Measurements from ENCODE around the gene SLC9B2. TPM values are rescaled to one million over a fixed set of nuclear protein-coding genes. Genes with fewer than 3 reads are reported as not detected.

SLC9B2 gene, protein sequence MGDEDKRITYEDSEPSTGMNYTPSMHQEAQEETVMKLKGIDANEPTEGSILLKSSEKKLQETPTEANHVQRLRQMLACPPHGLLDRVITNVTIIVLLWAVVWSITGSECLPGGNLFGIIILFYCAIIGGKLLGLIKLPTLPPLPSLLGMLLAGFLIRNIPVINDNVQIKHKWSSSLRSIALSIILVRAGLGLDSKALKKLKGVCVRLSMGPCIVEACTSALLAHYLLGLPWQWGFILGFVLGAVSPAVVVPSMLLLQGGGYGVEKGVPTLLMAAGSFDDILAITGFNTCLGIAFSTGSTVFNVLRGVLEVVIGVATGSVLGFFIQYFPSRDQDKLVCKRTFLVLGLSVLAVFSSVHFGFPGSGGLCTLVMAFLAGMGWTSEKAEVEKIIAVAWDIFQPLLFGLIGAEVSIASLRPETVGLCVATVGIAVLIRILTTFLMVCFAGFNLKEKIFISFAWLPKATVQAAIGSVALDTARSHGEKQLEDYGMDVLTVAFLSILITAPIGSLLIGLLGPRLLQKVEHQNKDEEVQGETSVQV
- total RNA-seq = 6.1 TPM

DNA sequence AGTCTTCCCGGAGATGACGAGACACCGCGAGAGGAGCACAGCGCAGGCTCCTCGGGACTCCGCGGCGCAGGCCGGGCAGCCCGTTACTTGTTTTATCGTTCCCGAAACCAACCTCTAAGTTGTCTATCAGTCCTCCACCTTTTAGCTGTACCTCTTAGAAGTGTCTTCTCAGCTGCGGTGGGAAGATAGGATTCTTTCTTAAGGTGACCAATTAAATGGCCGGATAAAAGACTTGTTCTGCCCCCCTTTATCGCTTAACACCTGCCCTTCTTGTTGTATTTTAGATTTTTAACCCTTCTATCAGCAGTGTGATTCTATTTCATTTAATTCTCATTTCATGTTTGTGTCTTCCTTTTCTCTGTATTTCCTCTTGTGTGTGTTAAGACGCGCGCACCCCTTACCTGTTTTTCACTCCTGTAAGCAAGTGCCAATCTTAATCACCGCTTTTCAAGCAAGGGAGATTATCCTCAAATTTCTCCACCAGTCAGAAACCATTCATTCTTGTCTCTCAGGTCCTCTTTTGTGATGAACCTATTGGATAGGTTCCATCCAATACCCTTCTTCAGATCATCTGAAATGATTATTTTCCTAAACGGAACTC lies at the start of gene SLC9B2:
Gene SLC9B2, minus strand, starts transcription at position 15 of the 601 bp plus-strand sequence. CDS start 9,211 bp downstream, outside the sequence.
- no peak for ATAC-seq

DNA sequence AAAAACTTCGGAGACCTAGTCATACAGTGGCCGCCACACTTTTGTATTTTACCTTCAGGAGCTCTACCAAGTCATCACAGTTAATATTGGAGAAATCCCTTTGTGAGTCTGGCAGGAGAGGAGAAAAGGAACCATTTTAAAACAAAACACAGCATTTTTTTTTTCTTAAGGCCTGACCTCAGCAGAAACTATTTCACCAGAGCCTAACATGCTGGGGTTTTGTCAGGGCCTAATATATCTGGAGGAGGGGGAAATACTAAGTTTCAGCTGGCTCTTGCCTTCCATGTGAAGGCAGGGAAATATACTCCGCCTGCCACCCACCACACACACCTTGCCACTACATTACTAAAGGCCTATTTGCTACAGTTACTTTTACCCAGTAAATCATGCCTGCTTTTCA lies 49.6 kb upstream of the SLC9B2 start:
- no peak for ATAC-seq

GRCh38 chr4:103123114-103123513 lies 46.6 kb upstream of the SLC9B2 start:
- ATAC-seq = no peak

- ATAC-seq = no peak
Observed at GRCh38 chr4:103118166-103118565, 41.6 kb upstream of the SLC9B2 start.

DNA sequence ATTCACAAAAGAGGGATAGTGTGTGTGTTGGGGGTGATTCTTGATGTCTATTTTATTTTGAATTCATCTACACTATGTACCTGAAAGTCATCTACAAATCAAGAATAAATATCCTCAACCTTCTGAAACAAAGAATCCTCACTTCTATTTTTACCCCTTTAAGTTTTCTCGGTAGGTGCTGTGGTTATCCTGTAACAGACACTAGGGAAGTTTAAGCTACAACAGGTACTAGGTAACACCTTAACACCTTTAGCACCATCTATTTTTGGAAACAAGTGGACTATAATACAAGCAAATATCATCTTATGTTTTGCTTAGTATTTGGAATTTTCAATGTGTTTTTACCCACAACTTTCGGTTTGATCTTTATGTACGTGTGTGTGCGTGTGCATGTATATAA lies 35.0 kb upstream of the SLC9B2 start:
- no peak for ATAC-seq

- ATAC-seq = no peak
Observed at GRCh38 chr4:103108542-103108941, 32.0 kb upstream of the SLC9B2 start.

- ATAC-seq = no peak
Observed at GRCh38 chr4:103105558-103106356, 29.2 kb upstream of the SLC9B2 start.

DNA sequence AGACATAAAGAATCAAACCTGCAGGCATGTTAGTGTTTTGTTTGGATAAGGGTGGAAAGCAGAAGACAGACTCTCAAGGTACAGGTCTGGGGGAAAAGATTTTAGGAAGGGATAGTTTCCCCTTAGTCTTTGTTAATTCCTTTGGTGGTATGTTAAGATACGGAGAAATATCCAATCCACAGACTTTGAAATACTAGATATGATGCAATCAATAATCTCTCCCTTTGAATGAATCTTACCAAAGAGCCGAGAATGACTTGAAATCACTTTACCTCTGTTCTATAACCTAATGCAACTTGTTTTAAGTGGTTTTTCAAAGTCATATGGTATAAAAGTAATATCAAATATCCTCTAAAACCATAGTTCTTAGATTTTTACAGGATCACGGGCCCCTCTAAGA lies 28.3 kb upstream of the SLC9B2 start:
- no peak for ATAC-seq

DNA sequence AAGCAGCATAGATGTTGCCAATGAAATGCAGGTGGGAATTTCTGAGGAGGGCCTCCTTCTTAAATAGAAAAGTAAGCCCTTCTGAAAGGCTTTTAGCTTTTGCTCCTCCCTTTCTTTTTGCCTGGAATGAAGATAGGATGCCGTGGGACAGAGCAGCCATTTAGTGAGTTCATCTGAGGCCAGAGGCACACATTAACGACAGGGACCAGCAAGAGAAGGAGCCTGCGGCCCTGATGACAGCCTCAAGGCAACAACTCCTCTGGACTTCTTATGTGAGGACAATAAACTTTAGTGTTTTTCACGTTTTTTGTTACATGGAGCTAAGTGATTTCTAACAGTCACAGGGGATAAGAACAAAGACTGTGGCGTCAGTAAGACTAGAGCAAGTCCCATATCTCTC lies 24.1 kb upstream of the SLC9B2 start:
- ATAC-seq = no peak

DNA sequence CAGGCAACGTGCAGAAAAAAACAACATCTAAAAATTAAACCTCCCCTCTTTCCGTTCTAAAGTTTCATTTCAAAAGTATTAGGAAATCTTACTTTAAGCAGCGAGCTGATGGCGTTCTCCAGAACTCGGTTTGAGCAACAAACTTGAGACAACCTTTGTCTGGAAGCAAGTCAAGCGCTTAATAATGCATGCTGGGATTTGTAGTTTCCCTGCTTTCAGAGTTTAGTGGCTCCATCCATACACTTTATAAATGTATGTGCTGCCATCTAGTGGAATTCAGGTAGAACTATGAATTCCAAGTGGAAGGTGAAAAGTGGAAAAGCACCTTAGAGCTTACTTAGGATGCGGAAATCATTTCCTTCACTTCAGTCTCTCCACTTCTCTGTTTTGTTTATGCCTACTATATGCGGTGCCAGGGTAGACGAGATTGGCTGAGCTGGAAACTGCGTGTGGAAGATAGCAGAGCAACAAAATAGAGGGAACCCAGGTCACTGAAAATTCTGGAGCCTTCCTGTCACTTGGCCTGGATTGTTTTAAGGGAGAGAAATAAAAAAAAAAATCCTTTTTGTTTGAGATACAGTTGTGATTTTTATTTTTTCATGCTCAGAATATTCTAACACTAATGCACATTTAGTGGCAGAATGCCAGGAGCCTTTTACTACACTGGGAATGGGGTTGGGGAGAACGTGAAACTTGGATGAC lies 23.3 kb upstream of the SLC9B2 start, which contains the start of gene BDH2:
Gene BDH2, minus strand, starts transcription at position 144 of the 702 bp plus-strand sequence. CDS start 3,580 bp downstream, outside the sequence.
- ATAC-seq = peak; percentile 98

DNA sequence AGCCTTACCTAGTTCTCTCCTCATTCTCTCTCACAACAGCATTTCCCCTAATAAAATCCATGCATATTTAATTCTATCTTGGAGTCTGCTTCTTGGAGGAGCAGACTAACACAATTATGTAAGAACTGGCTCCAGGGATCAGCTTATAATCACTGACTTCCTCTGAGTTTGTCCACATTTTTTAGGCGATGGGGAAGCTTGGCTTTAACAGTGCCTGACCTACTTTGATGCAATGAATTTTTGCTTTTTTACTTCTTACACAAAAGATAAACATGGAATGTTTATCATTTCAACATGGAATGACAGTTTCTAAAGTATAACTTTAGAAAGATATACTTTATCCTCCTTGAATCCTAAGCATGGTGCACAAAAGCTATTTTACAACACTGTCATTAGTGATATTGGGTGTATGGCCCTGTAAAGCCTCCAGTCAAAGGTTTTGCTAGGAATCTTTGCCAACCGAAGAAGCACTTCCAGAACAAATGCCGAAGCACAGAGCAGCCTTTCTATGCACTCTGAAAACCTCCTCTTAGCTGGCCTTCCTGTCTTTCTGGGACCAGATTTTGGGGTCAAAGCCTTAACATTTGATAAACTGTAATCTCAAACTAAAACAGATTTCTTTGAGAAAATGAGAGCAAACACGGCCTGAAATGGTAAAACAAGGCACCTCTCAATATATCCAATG lies 22.3 kb upstream of the SLC9B2 start:
- no peak for ATAC-seq

- no peak for ATAC-seq
Observed at GRCh38 chr4:103098341-103098740, 21.8 kb upstream of the SLC9B2 start.

DNA sequence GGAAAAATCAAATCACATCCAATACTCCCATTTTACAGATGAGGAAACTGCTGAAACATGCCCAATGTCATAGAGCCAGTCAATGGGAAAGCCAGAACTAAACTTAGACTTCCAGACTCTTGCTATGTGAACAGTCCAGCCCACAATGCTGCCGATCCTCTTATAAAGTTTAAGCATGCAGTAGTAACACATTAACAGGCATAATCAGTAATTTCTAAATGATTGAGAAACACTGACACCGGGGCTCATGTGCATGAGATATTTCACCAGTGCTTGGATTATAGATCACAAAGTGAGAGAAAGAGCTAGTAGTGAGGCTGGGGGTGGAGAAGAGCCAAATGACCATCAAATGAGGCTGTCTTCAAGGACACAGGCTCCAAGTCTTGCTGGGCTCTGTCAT lies 20.6 kb upstream of the SLC9B2 start:
- no peak for ATAC-seq

DNA sequence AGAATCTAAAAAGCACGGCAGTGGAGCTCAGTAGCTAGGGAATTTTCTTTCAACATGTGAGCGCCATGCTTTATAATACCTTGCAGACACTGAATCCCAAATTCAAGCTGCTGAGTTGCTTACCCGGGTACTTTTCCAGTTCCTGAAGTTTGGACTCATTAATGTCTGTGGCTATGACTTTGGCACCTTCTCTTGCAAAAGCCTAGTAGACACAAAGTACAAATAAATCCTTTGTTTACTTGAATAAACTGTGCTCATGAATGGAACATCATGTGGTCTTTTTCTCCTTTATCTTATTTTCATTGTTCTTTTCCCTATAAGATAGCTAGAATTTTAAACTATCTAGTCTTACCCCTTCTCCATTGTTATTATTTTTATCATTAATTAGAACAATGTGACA lies 18.5 kb upstream of the SLC9B2 start:
- no peak for ATAC-seq

GRCh38 chr4:103092245-103092644 lies 15.7 kb upstream of the SLC9B2 start:
- ATAC-seq = no peak

DNA sequence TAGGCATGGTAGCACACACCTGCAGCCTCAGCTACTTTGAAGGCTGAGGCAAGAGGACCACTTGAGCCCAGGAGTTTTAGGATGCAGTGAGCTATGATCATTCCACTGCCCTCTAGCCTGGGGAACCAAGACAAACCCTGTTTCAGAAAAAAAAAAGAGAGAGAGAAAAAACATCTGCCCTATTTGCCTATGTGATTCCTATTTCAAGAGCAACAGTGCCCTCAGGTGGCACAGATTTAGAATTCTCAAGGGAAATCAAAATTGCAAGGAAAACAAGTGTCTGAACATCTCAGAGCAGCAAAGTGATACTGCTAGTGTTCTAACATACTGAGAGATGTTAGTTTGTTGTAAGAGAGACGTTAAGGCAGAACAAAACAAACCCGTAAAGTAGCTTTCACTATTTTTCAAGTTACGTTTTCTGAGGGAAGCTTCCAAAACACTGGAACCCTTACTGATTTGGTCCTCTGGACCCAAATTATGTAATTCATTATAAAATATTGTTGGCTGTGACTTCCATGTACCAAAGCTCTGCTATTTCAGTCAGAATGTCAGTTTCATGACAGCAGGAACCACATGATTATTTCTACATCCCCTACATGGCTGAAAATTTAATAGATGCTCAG lies 15.2 kb upstream of the SLC9B2 start:
- ATAC-seq = peak; percentile 28

GRCh38 chr4:103089481-103089880 lies 12.9 kb upstream of the SLC9B2 start:
- ATAC-seq = no peak

DNA sequence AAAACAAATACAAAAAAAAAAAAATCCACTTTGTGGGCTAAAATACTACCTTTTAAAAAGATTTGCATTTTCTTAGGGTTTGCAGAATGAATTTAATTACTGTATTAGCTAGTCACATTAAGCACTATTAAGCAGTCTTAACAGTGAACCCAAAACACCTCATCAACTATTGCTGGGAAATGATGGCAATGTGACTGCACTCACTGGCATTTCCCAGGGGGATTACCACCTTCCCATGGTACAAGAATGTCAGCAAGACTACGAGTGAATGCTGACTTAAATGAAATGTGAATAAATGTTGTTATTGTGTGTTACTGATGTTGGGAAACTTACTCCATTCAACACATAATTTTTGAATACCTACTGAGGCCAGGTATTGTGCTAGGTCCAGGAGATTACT lies 10.0 kb upstream of the SLC9B2 start:
- ATAC-seq = no peak

GRCh38 chr4:103085555-103086196 lies 9.1 kb upstream of the SLC9B2 start:
- no peak for ATAC-seq

GRCh38 chr4:103079621-103080020 lies 3.1 kb upstream of the SLC9B2 start:
- no peak for ATAC-seq

Data from esophagus mucosa (tissue), 1 donor.